ENCODE data around the gene FRMD6.
"Not testable (repeated sequence)": the region's sequence is repeated elsewhere in the genome, so short reads cannot be mapped to it uniquely, and the experiment has no call there.

The FRMD6 gene

GRCh38 chr14:51630987-51631386, 20.7 kb upstream of the FRMD6 start:
- no peak for DNase-seq (ENCODE audit: low read depth)

- not testable (repeated sequence) for DNase-seq (ENCODE audit: low read depth)
These were observed 18.4 kb upstream of the FRMD6 start for GRCh38 chr14:51633298-51633697.

- no peak for DNase-seq (ENCODE audit: low read depth)
These were observed 15.6 kb upstream of the FRMD6 start for GRCh38 chr14:51636109-51636508.

GRCh38 chr14:51638071-51638944, 13.4 kb upstream of the FRMD6 start:
- DNase-seq (ENCODE audit: low read depth), result peak; percentile 91

GRCh38 chr14:51639668-51640316, 11.9 kb upstream of the FRMD6 start:
- no peak for DNase-seq (ENCODE audit: low read depth)

- DNase-seq (ENCODE audit: low read depth), result peak; percentile 34
These were observed 8.6 kb upstream of the FRMD6 start for GRCh38 chr14:51643140-51643539.

- DNase-seq (ENCODE audit: low read depth), result no peak
These were observed 7.3 kb upstream of the FRMD6 start for GRCh38 chr14:51644217-51644933.

- no peak for DNase-seq (ENCODE audit: low read depth)
These were observed 3.4 kb upstream of the FRMD6 start for GRCh38 chr14:51648296-51648695.

- no peak for DNase-seq (ENCODE audit: low read depth)
These were observed 858 bp upstream of the FRMD6 start for GRCh38 chr14:51650716-51651387.

- no peak for DNase-seq (ENCODE audit: low read depth)
These were observed 713 bp downstream of the FRMD6 start for GRCh38 chr14:51652168-51653078.

GRCh38 chr14:51653079-51653774, 1.5 kb downstream of the FRMD6 start:
- DNase-seq (ENCODE audit: low read depth), result peak; percentile 83

- DNase-seq (ENCODE audit: low read depth), result no peak
These were observed 2.2 kb downstream of the FRMD6 start for GRCh38 chr14:51653775-51654532.

GRCh38 chr14:51654533-51654845, 2.8 kb downstream of the FRMD6 start:
- peak; percentile 52 for DNase-seq (ENCODE audit: low read depth)

- DNase-seq (ENCODE audit: low read depth), result no peak
These were observed 6.1 kb downstream of the FRMD6 start for GRCh38 chr14:51657762-51658161.

GRCh38 chr14:51658441-51659173, 6.9 kb downstream of the FRMD6 start:
- DNase-seq (ENCODE audit: low read depth), result no peak

GRCh38 chr14:51660741-51661140, 9.0 kb downstream of the FRMD6 start:
- no peak for DNase-seq (ENCODE audit: low read depth)

GRCh38 chr14:51661504-51661903, 9.8 kb downstream of the FRMD6 start:
- no peak for DNase-seq (ENCODE audit: low read depth)

- no peak for DNase-seq (ENCODE audit: low read depth)
These were observed 12.1 kb downstream of the FRMD6 start for GRCh38 chr14:51663783-51664326.

- no peak for DNase-seq (ENCODE audit: low read depth)
These were observed 14.4 kb downstream of the FRMD6 start for GRCh38 chr14:51666070-51666469.
